Measurements from ENCODE around the gene IGFBPL1. TPM values are rescaled to one million over a fixed set of nuclear protein-coding genes. Genes with fewer than 3 reads are reported as not detected.

IGFBPL1 gene
- total RNA-seq, 1 donor from 2014 or later, result not detected

- H3K4me3 ChIP-seq, result no peak overlapping the region
- H3K36me3 ChIP-seq, result no peaks in the 10 kb centered on the region
- no peak overlapping the region for H3K27ac ChIP-seq
- intact Hi-C loops (cut with DNase I), result loop anchor here (10.0 kb wide), 1 partner anchor 520 kb away; no protein-coding TSS in a partner anchor
- H3K27me3 ChIP-seq, result no peaks in the 10 kb centered on the region
- no peaks in the 10 kb centered on the region for H3K9me3 ChIP-seq
- TF ChIP-seq POLR2A (IDR thresholded peaks at IDR 0.05), result no peak
- TF ChIP-seq, protein P1, sequence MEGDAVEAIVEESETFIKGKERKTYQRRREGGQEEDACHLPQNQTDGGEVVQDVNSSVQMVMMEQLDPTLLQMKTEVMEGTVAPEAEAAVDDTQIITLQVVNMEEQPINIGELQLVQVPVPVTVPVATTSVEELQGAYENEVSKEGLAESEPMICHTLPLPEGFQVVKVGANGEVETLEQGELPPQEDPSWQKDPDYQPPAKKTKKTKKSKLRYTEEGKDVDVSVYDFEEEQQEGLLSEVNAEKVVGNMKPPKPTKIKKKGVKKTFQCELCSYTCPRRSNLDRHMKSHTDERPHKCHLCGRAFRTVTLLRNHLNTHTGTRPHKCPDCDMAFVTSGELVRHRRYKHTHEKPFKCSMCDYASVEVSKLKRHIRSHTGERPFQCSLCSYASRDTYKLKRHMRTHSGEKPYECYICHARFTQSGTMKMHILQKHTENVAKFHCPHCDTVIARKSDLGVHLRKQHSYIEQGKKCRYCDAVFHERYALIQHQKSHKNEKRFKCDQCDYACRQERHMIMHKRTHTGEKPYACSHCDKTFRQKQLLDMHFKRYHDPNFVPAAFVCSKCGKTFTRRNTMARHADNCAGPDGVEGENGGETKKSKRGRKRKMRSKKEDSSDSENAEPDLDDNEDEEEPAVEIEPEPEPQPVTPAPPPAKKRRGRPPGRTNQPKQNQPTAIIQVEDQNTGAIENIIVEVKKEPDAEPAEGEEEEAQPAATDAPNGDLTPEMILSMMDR (IDR thresholded peaks at IDR 0.05), result no peak
- TF ChIP-seq POLR2AphosphoS5 (IDR thresholded peaks at IDR 0.05; ENCODE audit: insufficient read depth in 1 of 2, low read depth in 1 of 2), result no peak
- DNase-seq (ENCODE audit: extremely low spot score in 2 of 2), result no peak
- no peaks in the 10 kb centered on the region for H3K4me1 ChIP-seq
Measured at GRCh38 chr9:38434365-38434764, 10.1 kb upstream of the IGFBPL1 start.

DNA sequence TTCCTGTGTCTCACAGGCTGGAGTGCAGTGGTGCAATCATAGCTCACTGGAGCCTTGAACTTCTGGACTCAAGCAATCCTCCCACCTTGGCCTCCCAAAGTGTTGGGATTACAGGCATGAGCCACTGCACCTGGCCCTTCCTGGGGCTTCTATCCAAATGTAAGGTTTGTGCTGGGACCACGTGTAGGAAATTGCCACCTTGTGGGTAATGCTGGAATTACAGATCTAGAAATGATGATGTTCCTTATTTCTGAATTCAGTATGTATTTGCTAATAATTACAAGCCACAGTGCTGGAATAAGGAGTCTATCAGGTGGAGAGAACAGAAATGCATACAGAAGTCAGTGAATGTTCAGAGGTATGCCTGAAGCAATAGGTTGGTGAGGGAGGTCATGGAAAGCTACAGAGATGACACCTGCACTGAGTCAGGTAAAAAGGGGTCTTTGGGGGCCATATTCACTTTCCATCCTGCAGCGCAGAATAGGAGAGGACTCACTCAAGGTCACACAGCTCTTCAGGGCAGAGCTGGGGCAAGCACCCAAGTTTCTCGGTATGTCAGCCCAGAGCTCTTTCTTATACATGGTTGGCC lies 8.8 kb upstream of the IGFBPL1 start:
- intact Hi-C loops (cut with DNase I), result loop anchor here (10.0 kb wide), 1 partner anchor 518 kb away; no protein-coding TSS in a partner anchor
- Histone ChIP-seq H3K4me3 (no peak overlapping the region), H3K27me3 (no peaks in the 10 kb centered on the region), H3K36me3 (no peaks in the 10 kb centered on the region), H3K27ac (no peak overlapping the region), H3K9me3 (no peaks in the 10 kb centered on the region), H3K4me1 (no peaks in the 10 kb centered on the region)
- peak in 1 of 2 donors; percentile 44 for DNase-seq (ENCODE audit: extremely low spot score in 2 of 2)
- TF ChIP-seq, protein P1 (IDR thresholded peaks at IDR 0.05), result peak in 1 of 3 experiments; percentile 29
- TF ChIP-seq POLR2AphosphoS5 (IDR thresholded peaks at IDR 0.05; ENCODE audit: insufficient read depth in 1 of 2, low read depth in 1 of 2), result no peak

DNA sequence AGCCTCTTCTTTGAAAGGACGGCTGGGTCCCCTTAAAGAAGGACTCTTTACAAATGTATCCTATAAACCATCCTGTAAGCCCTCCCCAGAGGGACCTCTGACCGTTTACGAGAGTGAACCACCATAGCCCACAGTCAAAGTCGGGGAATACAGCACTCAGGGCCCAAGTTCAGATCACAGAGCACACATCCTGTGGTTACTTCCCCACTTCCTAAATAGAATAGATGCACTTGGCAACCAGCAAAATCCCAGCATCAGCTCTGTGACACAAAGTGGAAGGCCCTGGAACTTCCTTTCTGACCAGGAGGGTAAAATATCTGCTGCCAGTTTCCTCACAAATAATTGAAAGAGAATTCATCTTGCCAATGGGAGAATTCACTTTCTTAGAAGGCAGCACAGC lies 6.9 kb upstream of the IGFBPL1 start:
- Histone ChIP-seq H3K27ac (no peak overlapping the region), H3K9me3 (no peaks in the 10 kb centered on the region), H3K36me3 (no peaks in the 10 kb centered on the region), H3K27me3 (no peaks in the 10 kb centered on the region), H3K4me1 (no peaks in the 10 kb centered on the region), H3K4me3 (no peak overlapping the region)
- TF ChIP-seq, protein P1 (IDR thresholded peaks at IDR 0.05), result no peak
- TF ChIP-seq POLR2A (IDR thresholded peaks at IDR 0.05), result no peak
- TF ChIP-seq POLR2AphosphoS5 (IDR thresholded peaks at IDR 0.05; ENCODE audit: insufficient read depth in 1 of 2, low read depth in 1 of 2), result no peak
- intact Hi-C loops (cut with DNase I), result loop anchor here (10.0 kb wide), 1 partner anchor 516 kb away; no protein-coding TSS in a partner anchor
- DNase-seq (ENCODE audit: extremely low spot score in 2 of 2), result peak; percentile 16 to 37

- TF ChIP-seq POLR2AphosphoS5 (IDR thresholded peaks at IDR 0.05; ENCODE audit: insufficient read depth in 1 of 2, low read depth in 1 of 2) (no peak), POLR2A (IDR thresholded peaks at IDR 0.05) (no peak)
- TF ChIP-seq, protein P1 (IDR thresholded peaks at IDR 0.05), result no peak
- H3K9me3 ChIP-seq, result no peaks in the 10 kb centered on the region
- intact Hi-C loops (cut with DNase I), result loop anchor here (10.0 kb wide), 1 partner anchor 53 kb away; no protein-coding TSS in a partner anchor
Measured at GRCh38 chr9:38428062-38428461, 3.8 kb upstream of the IGFBPL1 start.

DNA sequence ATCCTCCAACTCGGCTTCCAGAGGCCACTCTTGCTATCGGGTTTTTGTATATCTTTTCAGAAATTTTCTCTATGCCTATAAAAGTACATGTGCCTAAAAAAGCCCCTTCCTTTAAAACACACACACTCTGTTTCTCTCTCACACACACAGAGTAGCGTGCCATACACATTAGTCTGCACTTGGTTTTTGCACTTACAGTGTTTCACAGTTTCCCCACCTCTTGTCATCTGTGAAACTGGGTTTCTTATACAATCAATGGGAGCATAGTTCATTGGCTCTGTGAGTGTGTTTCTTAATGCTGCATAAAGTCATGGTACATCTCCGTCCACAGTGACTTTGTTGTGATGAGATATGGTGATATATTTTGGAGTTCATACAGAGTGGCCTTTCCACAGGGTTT lies 664 bp upstream of the IGFBPL1 start:
- no peak for DNase-seq (ENCODE audit: extremely low spot score in 2 of 2)
- Histone ChIP-seq H3K4me1 (no peaks in the 10 kb centered on the region), H3K4me3 (no peak overlapping the region), H3K9me3 (no peaks in the 10 kb centered on the region), H3K27me3 (no peaks in the 10 kb centered on the region), H3K36me3 (no peaks in the 10 kb centered on the region), H3K27ac (no peak overlapping the region)
- TF ChIP-seq POLR2AphosphoS5 (IDR thresholded peaks at IDR 0.05; ENCODE audit: insufficient read depth in 1 of 2, low read depth in 1 of 2) (no peak), POLR2A (IDR thresholded peaks at IDR 0.05) (no peak)
- TF ChIP-seq, protein P1 (IDR thresholded peaks at IDR 0.05), result no peak
- intact Hi-C loops (cut with DNase I), result loop anchor here (10.0 kb wide), 1 partner anchor 50 kb away; no protein-coding TSS in a partner anchor

More at GRCh38 chr9:38428062-38428461, 3.8 kb upstream of the IGFBPL1 start:
- DNase-seq (ENCODE audit: extremely low spot score in 2 of 2), result peak; percentile 58 to 61
- Histone ChIP-seq H3K4me3 (no peak overlapping the region), H3K4me1 (no peaks in the 10 kb centered on the region), H3K36me3 (no peaks in the 10 kb centered on the region), H3K27me3 (no peaks in the 10 kb centered on the region), H3K27ac (no peak overlapping the region)

Measured in vagina (tissue), 2 donors.